ENCODE data around the gene KRT23. TPM values are rescaled to one million over a fixed set of nuclear protein-coding genes. Genes with fewer than 3 reads are reported as not detected.

KRT23 gene
- total and polyA plus RNA-seq, 2 of the 13 experiments (the other 11 are each of a cell fraction or from before 2014, with no cell fraction given) = 24.7 to 51.1 TPM

DNA sequence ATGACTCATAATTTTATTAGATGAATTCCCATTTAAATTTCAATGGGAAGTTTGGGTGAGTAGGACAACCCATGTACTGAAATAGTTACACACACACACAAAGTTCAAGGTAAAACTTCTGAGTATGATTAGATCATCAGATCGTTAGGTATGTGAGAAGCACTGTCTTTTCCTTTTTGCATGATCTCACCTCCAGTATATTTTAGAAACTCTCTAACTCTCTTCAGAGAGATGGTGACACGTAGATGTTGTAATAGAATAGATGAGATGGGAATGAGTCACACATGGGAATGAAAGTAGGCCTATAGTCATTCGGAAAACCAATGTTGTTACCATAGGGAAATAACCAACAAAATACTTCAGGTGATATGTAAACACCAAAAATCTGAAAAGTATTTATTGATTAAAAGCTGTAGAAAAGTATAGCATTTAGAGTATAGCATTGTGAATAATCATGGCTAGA is 22.2 kb downstream of the KRT23 start (continued):
- peak; percentile 24; the same call in 1 of the 2 replicates for TF ChIP-seq SIX1 (CRISPR knock-in tag; IDR thresholded peaks at IDR 0.05; ENCODE audit: borderline replicate concordance)
- peak; percentile 4 for TF ChIP-seq SMC3 (IDR thresholded peaks at IDR 0.05; ENCODE audit: low read length)
- peak; percentile 17; the same call in 1 of the 2 replicates for TF ChIP-seq FOXA1 (IDR thresholded peaks at IDR 0.05)
- TF ChIP-seq FOXA1 (CRISPR knock-in tag; IDR thresholded peaks at IDR 0.05) = no peak; the same call in 1 of the 2 replicates
- peak; percentile 12 to 79; a peak in 1 of 4 replicates for TF ChIP-seq EP300 (IDR thresholded peaks at IDR 0.05; ENCODE audit: low read depth in 2 of 2, low read length in 2 of 2)
- TF ChIP-seq EP300 (CRISPR knock-in tag; IDR thresholded peaks at IDR 0.05; ENCODE audit: borderline replicate concordance) = peak; percentile 78
- peak; percentile 83 for TF ChIP-seq RXRB (CRISPR knock-in tag; IDR thresholded peaks at IDR 0.05; ENCODE audit: borderline replicate concordance)
- TF ChIP-seq ZNF629 (CRISPR knock-in tag; conservative IDR thresholded peaks at IDR 0.05) = no peak
- peak; percentile 45; the same call in 1 of the 2 replicates for TF ChIP-seq CREM (IDR thresholded peaks at IDR 0.05)
- no peak for TF ChIP-seq CREM (CRISPR knock-in tag; IDR thresholded peaks at IDR 0.05)
- 0 out of 2 replicates have a peak, but pooled peaks have one; percentile 39 for TF ChIP-seq POGZ (CRISPR knock-in tag; IDR thresholded peaks at IDR 0.05)
- TF ChIP-seq SMARCC2 (IDR thresholded peaks at IDR 0.05) = 0 out of 2 replicates have a peak, but pooled peaks have one; percentile 6
- peak; percentile 83 for TF ChIP-seq CREB1 (IDR thresholded peaks at IDR 0.05)
- TF ChIP-seq CREB1 (CRISPR knock-in tag; IDR thresholded peaks at IDR 0.05) = peak; percentile 81
- TF ChIP-seq FOXO1 (CRISPR knock-in tag; IDR thresholded peaks at IDR 0.05) = peak; percentile 39; the same call in 1 of the 2 replicates
- TF ChIP-seq TCF7 (IDR thresholded peaks at IDR 0.05; ENCODE audit: low read depth) = peak; percentile 62
- TF ChIP-seq, protein P1, sequence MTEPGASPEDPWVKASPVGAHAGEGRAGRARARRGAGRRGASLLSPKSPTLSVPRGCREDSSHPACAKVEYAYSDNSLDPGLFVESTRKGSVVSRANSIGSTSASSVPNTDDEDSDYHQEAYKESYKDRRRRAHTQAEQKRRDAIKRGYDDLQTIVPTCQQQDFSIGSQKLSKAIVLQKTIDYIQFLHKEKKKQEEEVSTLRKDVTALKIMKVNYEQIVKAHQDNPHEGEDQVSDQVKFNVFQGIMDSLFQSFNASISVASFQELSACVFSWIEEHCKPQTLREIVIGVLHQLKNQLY (CRISPR knock-in tag; IDR thresholded peaks at IDR 0.05) = 0 out of 2 replicates have a peak, but pooled peaks have one; percentile 45
- TF ChIP-seq, protein P2, sequence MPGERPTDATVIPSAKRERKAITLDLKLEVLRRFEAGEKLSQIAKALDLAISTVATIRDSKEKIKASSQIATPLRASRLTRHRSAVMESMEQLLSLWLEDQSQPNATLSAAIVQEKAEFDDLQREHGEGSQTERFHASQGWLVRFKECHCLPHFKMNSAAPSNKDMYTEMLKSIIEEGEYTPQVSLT (CRISPR knock-in tag; IDR thresholded peaks at IDR 0.05; ENCODE audit: borderline replicate concordance, low read depth) = no peak
- TF ChIP-seq PRPF4 (IDR thresholded peaks at IDR 0.05; ENCODE audit: low read depth, low read length, poor library complexity, severe bottlenecking) = no peak
- 0 out of 2 replicates have a peak, but pooled peaks have one; percentile 16 for TF ChIP-seq KDM6A (CRISPR knock-in tag; IDR thresholded peaks at IDR 0.05; ENCODE audit: low read depth)
- no peak for TF ChIP-seq SOX6 (IDR thresholded peaks at IDR 0.05)
- peak; percentile 53; the same call in 1 of the 2 replicates for TF ChIP-seq SOX6 (CRISPR knock-in tag; IDR thresholded peaks at IDR 0.05)
- TF ChIP-seq TAF15 (IDR thresholded peaks at IDR 0.05; ENCODE audit: low read depth, low read length, poor library complexity, severe bottlenecking) = no peak
- peak; percentile 58; the same call in 1 of the 2 replicates for TF ChIP-seq RCOR2 (CRISPR knock-in tag; IDR thresholded peaks at IDR 0.05)
- TF ChIP-seq RARA (CRISPR knock-in tag; IDR thresholded peaks at IDR 0.05) = peak; percentile 93
- peak; percentile 53; the same call in 1 of the 2 replicates for TF ChIP-seq FOXK2 (IDR thresholded peaks at IDR 0.05)
- TF ChIP-seq JUN (CRISPR knock-in tag; IDR thresholded peaks at IDR 0.05) = peak; percentile 68
- 0 out of 2 replicates have a peak, but pooled peaks have one; percentile 9 for TF ChIP-seq KAT2B (IDR thresholded peaks at IDR 0.05; ENCODE audit: borderline replicate concordance, low read depth, low read length)
- peak; percentile 77 for TF ChIP-seq SAP130 (CRISPR knock-in tag; IDR thresholded peaks at IDR 0.05; ENCODE audit: low read depth)
- TF ChIP-seq SOX13 (IDR thresholded peaks at IDR 0.05) = no peak
- peak in 1 of 2 experiments; percentile 53; a peak in 2 of 4 replicates for TF ChIP-seq SOX13 (CRISPR knock-in tag; conservative IDR thresholded peaks at IDR 0.05 in 1 of 2, IDR thresholded peaks at IDR 0.05 in 1 of 2)
- TF ChIP-seq ETV5 (CRISPR knock-in tag; IDR thresholded peaks at IDR 0.05; ENCODE audit: borderline replicate concordance) = peak; percentile 49; the same call in 1 of the 2 replicates
- peak; percentile 55; the same call in 1 of the 2 replicates for TF ChIP-seq NFIC (IDR thresholded peaks at IDR 0.05; ENCODE audit: low read length)
- TF ChIP-seq, protein P3, sequence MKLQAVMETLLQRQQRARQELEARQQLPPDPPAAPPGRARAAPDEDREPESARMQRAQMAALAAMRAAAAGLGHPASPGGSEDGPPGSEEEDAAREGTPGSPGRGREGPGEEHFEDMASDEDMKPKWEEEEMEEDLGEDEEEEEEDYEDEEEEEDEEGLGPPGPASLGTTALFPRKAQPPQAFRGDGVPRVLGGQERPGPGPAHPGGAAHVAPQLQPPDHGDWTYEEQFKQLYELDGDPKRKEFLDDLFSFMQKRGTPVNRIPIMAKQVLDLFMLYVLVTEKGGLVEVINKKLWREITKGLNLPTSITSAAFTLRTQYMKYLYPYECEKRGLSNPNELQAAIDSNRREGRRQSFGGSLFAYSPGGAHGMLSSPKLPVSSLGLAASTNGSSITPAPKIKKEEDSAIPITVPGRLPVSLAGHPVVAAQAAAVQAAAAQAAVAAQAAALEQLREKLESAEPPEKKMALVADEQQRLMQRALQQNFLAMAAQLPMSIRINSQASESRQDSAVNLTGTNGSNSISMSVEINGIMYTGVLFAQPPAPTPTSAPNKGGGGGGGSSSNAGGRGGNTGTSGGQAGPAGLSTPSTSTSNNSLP (IDR thresholded peaks at IDR 0.05; ENCODE audit: low read depth, low read length) = peak; percentile 94
